GM19463 (cell line): ENCODE results near the gene FILIP1.

ENCODE experiments used
- ATAC-seq: cut with Tn5 transposase; IDR thresholded peaks from one replicate; pipeline ENCODE4 v1.9.1; 2021; ENCODE audit warnings: mild to moderate bottlenecking, moderate library complexity; ENCODE audit not compliant: unreplicated experiment

FILIP1 gene

GRCh38 chr6:75497994-75498393 is 4.4 kb upstream of the FILIP1 start:
- ATAC-seq: no peak

GRCh38 chr6:75495011-75495410 is 1.4 kb upstream of the FILIP1 start:
- ATAC-seq: no peak

GRCh38 chr6:75494290-75494689 is 690 bp upstream of the FILIP1 start:
- ATAC-seq: no peak

- peak; percentile 43 for ATAC-seq
Measured at GRCh38 chr6:75492386-75493153, 1.0 kb downstream of the FILIP1 start.

- ATAC-seq: no peak
Measured at GRCh38 chr6:75491291-75491690, 2.3 kb downstream of the FILIP1 start.

GRCh38 chr6:75490706-75491105 is 2.9 kb downstream of the FILIP1 start:
- no peak for ATAC-seq

- ATAC-seq: no peak
Measured at GRCh38 chr6:75489025-75489424, 4.6 kb downstream of the FILIP1 start.

- no peak for ATAC-seq
Measured at GRCh38 chr6:75488033-75488432, 5.6 kb downstream of the FILIP1 start.

- ATAC-seq: no peak
Measured at GRCh38 chr6:75486850-75487518, 6.6 kb downstream of the FILIP1 start.

- peak; percentile 92 for ATAC-seq
Measured at GRCh38 chr6:75484535-75484934, 9.1 kb downstream of the FILIP1 start.

GRCh38 chr6:75483136-75483952 is 10.3 kb downstream of the FILIP1 start:
- ATAC-seq: no peak

- ATAC-seq: no peak
Measured at GRCh38 chr6:75481936-75482593, 11.5 kb downstream of the FILIP1 start.

- no peak for ATAC-seq
Measured at GRCh38 chr6:75481394-75481793, 12.2 kb downstream of the FILIP1 start.

GRCh38 chr6:75480425-75480824 is 13.2 kb downstream of the FILIP1 start:
- ATAC-seq: no peak

GRCh38 chr6:75479712-75480111 is 13.9 kb downstream of the FILIP1 start:
- ATAC-seq: no peak

- no peak for ATAC-seq
Measured at GRCh38 chr6:75478929-75479328, 14.7 kb downstream of the FILIP1 start.

GRCh38 chr6:75472885-75473284 is 20.7 kb downstream of the FILIP1 start:
- ATAC-seq: no peak

GRCh38 chr6:75467966-75468365 is 25.6 kb downstream of the FILIP1 start:
- no peak for ATAC-seq

- ATAC-seq: no peak
Measured at GRCh38 chr6:75467284-75467683, 26.3 kb downstream of the FILIP1 start.

- no peak for ATAC-seq
Measured at GRCh38 chr6:75466636-75467035, 27.0 kb downstream of the FILIP1 start.

GRCh38 chr6:75463908-75464307 is 29.7 kb downstream of the FILIP1 start:
- no peak for ATAC-seq
